ENCODE measurements around the gene GALNT16.
A peak's percentile ranks its signal among the peaks of the same experiment; 100 is the strongest.

The GALNT16 gene

GRCh38 chr14:69357544-69358200 is 97.7 kb downstream of the GALNT16 start:
- TF ChIP-seq GATA2 (IDR thresholded peaks at IDR 0.05; ENCODE audit: low read depth, low read length), result no peak
- no peak for TF ChIP-seq GATA3 (IDR thresholded peaks at IDR 0.05; ENCODE audit: low read depth, low read length)

GRCh38 chr14:69358233-69358963 is 98.4 kb downstream of the GALNT16 start:
- TF ChIP-seq GATA2 (IDR thresholded peaks at IDR 0.05; ENCODE audit: low read depth, low read length) (no peak), GATA3 (IDR thresholded peaks at IDR 0.05; ENCODE audit: low read depth, low read length) (no peak)

GRCh38 chr14:69358966-69359365 is 99.0 kb downstream of the GALNT16 start:
- TF ChIP-seq GATA3 (IDR thresholded peaks at IDR 0.05; ENCODE audit: low read depth, low read length) (no peak), GATA2 (IDR thresholded peaks at IDR 0.05; ENCODE audit: low read depth, low read length) (no peak)

- TF ChIP-seq GATA3 (IDR thresholded peaks at IDR 0.05; ENCODE audit: low read depth, low read length) (no peak), GATA2 (IDR thresholded peaks at IDR 0.05; ENCODE audit: low read depth, low read length) (no peak)
These were observed 100.6 kb downstream of the GALNT16 start for GRCh38 chr14:69360438-69361108.

- TF ChIP-seq GATA2 (IDR thresholded peaks at IDR 0.05; ENCODE audit: low read depth, low read length) (peak; percentile 65), GATA3 (IDR thresholded peaks at IDR 0.05; ENCODE audit: low read depth, low read length) (no peak)
These were observed 103.1 kb downstream of the GALNT16 start for GRCh38 chr14:69363055-69363454.

GRCh38 chr14:69363964-69364363 is 104.0 kb downstream of the GALNT16 start:
- TF ChIP-seq GATA3 (IDR thresholded peaks at IDR 0.05; ENCODE audit: low read depth, low read length) (no peak), GATA2 (IDR thresholded peaks at IDR 0.05; ENCODE audit: low read depth, low read length) (no peak)

- TF ChIP-seq GATA2 (IDR thresholded peaks at IDR 0.05; ENCODE audit: low read depth, low read length) (no peak), GATA3 (IDR thresholded peaks at IDR 0.05; ENCODE audit: low read depth, low read length) (no peak)
These were observed 104.4 kb downstream of the GALNT16 start for GRCh38 chr14:69364378-69364777.

GRCh38 chr14:69366069-69366468 is 106.1 kb downstream of the GALNT16 start:
- TF ChIP-seq GATA2 (IDR thresholded peaks at IDR 0.05; ENCODE audit: low read depth, low read length), result no peak
- TF ChIP-seq GATA3 (IDR thresholded peaks at IDR 0.05; ENCODE audit: low read depth, low read length), result no peak

- TF ChIP-seq GATA2 (IDR thresholded peaks at IDR 0.05; ENCODE audit: low read depth, low read length) (no peak), GATA3 (IDR thresholded peaks at IDR 0.05; ENCODE audit: low read depth, low read length) (no peak)
These were observed 106.8 kb downstream of the GALNT16 start for GRCh38 chr14:69366761-69367160.

GRCh38 chr14:69368381-69368780 is 108.4 kb downstream of the GALNT16 start:
- TF ChIP-seq GATA2 (IDR thresholded peaks at IDR 0.05; ENCODE audit: low read depth, low read length) (no peak), GATA3 (IDR thresholded peaks at IDR 0.05; ENCODE audit: low read depth, low read length) (no peak)

- TF ChIP-seq GATA3 (IDR thresholded peaks at IDR 0.05; ENCODE audit: low read depth, low read length) (no peak), GATA2 (IDR thresholded peaks at IDR 0.05; ENCODE audit: low read depth, low read length) (no peak)
These were observed 110.1 kb downstream of the GALNT16 start for GRCh38 chr14:69370061-69370460.

GRCh38 chr14:69372146-69372545 is 112.2 kb downstream of the GALNT16 start:
- no peak for TF ChIP-seq GATA2 (IDR thresholded peaks at IDR 0.05; ENCODE audit: low read depth, low read length)
- TF ChIP-seq GATA3 (IDR thresholded peaks at IDR 0.05; ENCODE audit: low read depth, low read length), result no peak

GRCh38 chr14:69373104-69373503 is 113.1 kb downstream of the GALNT16 start:
- no peak for TF ChIP-seq GATA3 (IDR thresholded peaks at IDR 0.05; ENCODE audit: low read depth, low read length)
- no peak for TF ChIP-seq GATA2 (IDR thresholded peaks at IDR 0.05; ENCODE audit: low read depth, low read length)

GRCh38 chr14:69374235-69374634 is 114.3 kb downstream of the GALNT16 start:
- no peak for TF ChIP-seq GATA3 (IDR thresholded peaks at IDR 0.05; ENCODE audit: low read depth, low read length)
- TF ChIP-seq GATA2 (IDR thresholded peaks at IDR 0.05; ENCODE audit: low read depth, low read length), result no peak

GRCh38 chr14:69375182-69375581 is 115.2 kb downstream of the GALNT16 start:
- TF ChIP-seq GATA2 (IDR thresholded peaks at IDR 0.05; ENCODE audit: low read depth, low read length), result no peak
- no peak for TF ChIP-seq GATA3 (IDR thresholded peaks at IDR 0.05; ENCODE audit: low read depth, low read length)
